Activated CD4-positive, alpha-beta T cell treated with anti-CD3 and anti-CD28 coated beads for 36 hours (primary cell): Measurements from ENCODE around the gene CHST10. TPM values are rescaled to one million over a fixed set of nuclear protein-coding genes. Genes with fewer than 3 reads are reported as not detected.

Experiments
- ATAC-seq: fragments of 200-7000 bp; cut with Tn5 transposase; one replicate; pipeline ENCODE4 v1.10.0; 2021; ENCODE audit warnings: mild to moderate bottlenecking, moderate library complexity
- CTCF ChIA-PET: fragments of 350-600 bp; sonication (Branson Sonifier 250); formaldehyde crosslinking; loops from one replicate; lab custom pipeline; 2021; ENCODE audit warnings: antibody characterized with exemption; lab: Charles Lee
- POLR2A ChIA-PET: fragments of 350-600 bp; sonication (Branson Sonifier 250); formaldehyde crosslinking; loops from one replicate; lab custom pipeline; 2021; ENCODE audit warnings: antibody characterized with exemption, inconsistent platforms; lab: Charles Lee
- DNase-seq: peaks from one replicate; pipeline ENCODE4 v3.0.0-alpha.2; 2020
- H3K27ac Mint-ChIP-seq: one replicate; pipeline ENCODE4 v1.8.0; 2021; ENCODE audit warnings: mixed read lengths
- H3K27me3 Mint-ChIP-seq: one replicate; pipeline ENCODE4 v1.8.0; 2021; ENCODE audit warnings: mixed read lengths
- H3K36me3 Mint-ChIP-seq: one replicate; pipeline ENCODE4 v1.8.0; 2021; ENCODE audit warnings: low read depth, mixed read lengths
- H3K4me1 Mint-ChIP-seq: one replicate; pipeline ENCODE4 v1.8.0; 2021; ENCODE audit warnings: mixed read lengths
- H3K4me3 Mint-ChIP-seq: one replicate; pipeline ENCODE4 v1.8.0; 2021; ENCODE audit warnings: mild to moderate bottlenecking, moderate library complexity, mixed read lengths
- H3K9me3 Mint-ChIP-seq: one replicate; pipeline ENCODE4 v1.8.0; 2021; ENCODE audit warnings: low read depth, mixed read lengths
- intact Hi-C, 2 experiments: fragments of 100-400 bp; cut with DNase I in 1 of 2; cut with micrococcal nuclease in 1 of 2; formaldehyde crosslinking; loops; one replicate each; pipeline versions ENCODE4 v1.14.2 to v1.15.1; 2022 to 2024; cut with DNase I, micrococcal nuclease
- total RNA-seq, 2 experiments: library from RNA; stranded (reverse); gene quantifications; one replicate each; pipeline ENCODE4 v1.2.3, GENCODE V29; 2021

The CHST10 gene
- total RNA-seq, 2 experiments from 2014 or later: 5.9 to 6.2 TPM

DNA sequence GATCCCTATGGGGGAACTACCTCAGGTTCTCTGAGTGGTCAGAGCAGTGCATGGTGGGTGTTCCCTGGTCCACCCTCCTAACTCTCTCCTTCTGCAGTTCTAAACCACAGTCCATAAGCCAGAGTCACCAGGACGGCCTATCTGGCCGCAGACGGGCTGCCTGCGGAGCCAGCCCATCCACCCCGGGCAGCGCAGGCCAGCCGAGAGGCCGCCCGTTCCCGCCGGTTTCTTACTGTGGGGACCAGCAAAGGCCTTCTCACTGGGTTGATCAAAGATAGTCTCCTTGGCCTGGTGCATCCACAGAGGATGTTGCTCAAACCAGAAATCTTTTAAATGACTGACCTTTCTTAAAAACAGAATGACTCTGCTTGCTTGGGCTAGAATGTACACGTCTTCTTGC is 9.6 kb upstream of the CHST10 start:
- ChIA-PET POLR2A (no interaction called here), CTCF (interaction anchor here (0.5 kb wide), 1 partner anchor 1547 kb away, joined by 3 read pairs; no protein-coding TSS in a partner anchor)
- DNase-seq (no peak), ATAC-seq (no peak)
- Mint-ChIP-seq H3K4me3 (no peak overlapping the region), H3K27me3 (peaks cover 5% of the 10 kb centered on the region), H3K36me3 (no peaks in the 10 kb centered on the region), H3K4me1 (peaks cover 6% of the 10 kb centered on the region), H3K27ac (no peak overlapping the region), H3K9me3 (peaks cover 5% of the 10 kb centered on the region)
- intact Hi-C loops: loop anchor here in 1 of 2 experiments (10.0 kb wide), 1 partner anchor 558 kb away; no protein-coding TSS in a partner anchor

DNA sequence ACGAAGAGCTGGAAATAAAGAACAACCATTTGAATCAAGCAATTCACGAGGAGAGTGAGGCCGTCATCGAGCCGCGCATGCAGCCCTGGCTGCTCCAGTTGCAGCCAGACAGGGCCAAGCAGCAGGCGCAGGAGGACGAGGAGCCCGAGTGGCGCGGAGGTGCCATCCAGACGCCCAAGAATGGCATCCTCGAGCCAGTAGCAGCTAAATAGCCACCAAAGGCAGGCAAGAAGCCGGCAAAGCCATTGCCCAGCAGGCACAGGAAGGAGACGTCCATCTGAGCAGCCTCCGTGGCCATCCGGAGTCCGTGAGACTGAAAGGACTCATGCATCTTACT is 8.9 kb upstream of the CHST10 start:
- Mint-ChIP-seq H3K4me1 (peaks cover 6% of the 10 kb centered on the region), H3K36me3 (no peaks in the 10 kb centered on the region), H3K27ac (no peak overlapping the region), H3K4me3 (no peak overlapping the region), H3K27me3 (peaks cover 5% of the 10 kb centered on the region), H3K9me3 (peaks cover 5% of the 10 kb centered on the region)
- no peak for ATAC-seq
- DNase-seq: no peak
- ChIA-PET CTCF (no interaction called here), POLR2A (no interaction called here)
- intact Hi-C loops: loop anchor here in 1 of 2 experiments (10.0 kb wide), 1 partner anchor 558 kb away; no protein-coding TSS in a partner anchor

- CTCF ChIA-PET: no interaction called here
- POLR2A ChIA-PET: no interaction called here
- ATAC-seq: no peak
- Mint-ChIP-seq H3K9me3 (peaks cover 5% of the 10 kb centered on the region), H3K4me3 (no peak overlapping the region), H3K4me1 (peaks cover 6% of the 10 kb centered on the region), H3K36me3 (no peaks in the 10 kb centered on the region), H3K27me3 (peaks cover 5% of the 10 kb centered on the region), H3K27ac (no peak overlapping the region)
- intact Hi-C loops: loop anchor here in 1 of 2 experiments (10.0 kb wide), 1 partner anchor 559 kb away; no protein-coding TSS in a partner anchor
- no peak for DNase-seq
These were observed 8.3 kb upstream of the CHST10 start for GRCh38 chr2:100425573-100426383.

DNA sequence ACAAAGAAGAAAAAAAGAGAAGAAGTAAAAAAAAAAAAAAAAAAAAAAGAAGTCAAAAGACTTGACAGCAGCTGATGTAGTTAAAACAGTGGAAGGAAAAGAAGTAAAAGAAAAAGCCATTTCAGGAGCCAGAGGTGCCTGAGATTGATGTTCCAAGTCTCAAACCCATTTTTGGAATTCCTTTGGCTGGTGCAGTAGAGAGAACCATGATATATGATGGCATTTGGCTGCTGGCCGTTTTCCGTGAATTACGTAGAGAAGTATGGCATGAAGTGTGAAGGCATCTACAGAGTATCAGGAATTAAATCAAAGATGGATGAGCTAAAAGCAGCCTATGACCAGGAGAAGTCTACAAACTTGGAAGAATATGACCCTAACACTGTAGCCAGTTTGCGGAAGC is 7.6 kb upstream of the CHST10 start:
- intact Hi-C loops: loop anchor here in 1 of 2 experiments (10.0 kb wide), 1 partner anchor 560 kb away; no protein-coding TSS in a partner anchor
- ChIA-PET CTCF (interaction anchor here (0.6 to 0.7 kb wide), 2 partner anchors 44 to 936 kb away, joined by 3 to 4 read pairs; no protein-coding TSS in a partner anchor), POLR2A (no interaction called here)
- Mint-ChIP-seq H3K27me3 (peaks cover 5% of the 10 kb centered on the region), H3K9me3 (no peaks in the 10 kb centered on the region), H3K36me3 (no peaks in the 10 kb centered on the region), H3K27ac (no peak overlapping the region), H3K4me1 (peaks cover 6% of the 10 kb centered on the region), H3K4me3 (no peak overlapping the region)
- ATAC-seq (no peak), DNase-seq (no peak)

- POLR2A ChIA-PET: no interaction called here
- H3K27ac Mint-ChIP-seq: no peak overlapping the region
- peaks cover 6% of the 10 kb centered on the region for H3K4me1 Mint-ChIP-seq
- CTCF ChIA-PET: interaction anchor here (0.6 to 0.7 kb wide), 2 partner anchors 44 to 937 kb away, joined by 3 to 4 read pairs; no protein-coding TSS in a partner anchor
- no peaks in the 10 kb centered on the region for H3K36me3 Mint-ChIP-seq
- intact Hi-C loops: loop anchor here in 1 of 2 experiments (10.0 kb wide), 1 partner anchor 560 kb away; no protein-coding TSS in a partner anchor
- peaks cover 4% of the 10 kb centered on the region for H3K27me3 Mint-ChIP-seq
- H3K4me3 Mint-ChIP-seq: no peak overlapping the region
- no peaks in the 10 kb centered on the region for H3K9me3 Mint-ChIP-seq
- ATAC-seq (no peak), DNase-seq (no peak)
These were observed 6.9 kb upstream of the CHST10 start for GRCh38 chr2:100424277-100424875.

DNA sequence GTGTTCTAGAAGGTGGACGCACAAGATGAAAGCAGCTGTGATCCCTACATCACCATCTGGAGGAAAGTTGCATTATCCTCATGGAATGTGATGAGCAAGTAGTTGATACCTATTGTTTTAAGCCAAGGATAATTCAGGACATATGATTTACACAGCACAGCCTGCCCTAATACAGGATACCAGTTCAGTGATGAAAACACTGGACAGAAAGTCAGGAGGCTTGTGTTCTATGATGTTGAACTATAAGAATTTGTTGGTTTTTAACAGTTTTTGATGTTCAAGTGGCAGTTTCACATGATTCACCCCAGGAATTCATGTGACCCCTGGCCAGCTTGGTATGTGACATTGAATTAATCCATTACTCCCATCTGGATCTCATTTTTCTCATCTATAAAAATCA is 6.2 kb upstream of the CHST10 start:
- H3K9me3 Mint-ChIP-seq: no peaks in the 10 kb centered on the region
- H3K36me3 Mint-ChIP-seq: no peaks in the 10 kb centered on the region
- intact Hi-C loops: loop anchor here in 1 of 2 experiments (10.0 kb wide), 1 partner anchor 561 kb away; no protein-coding TSS in a partner anchor
- H3K27ac Mint-ChIP-seq: no peak overlapping the region
- H3K4me1 Mint-ChIP-seq: peaks cover 6% of the 10 kb centered on the region
- no peak for DNase-seq
- ATAC-seq: no peak
- H3K27me3 Mint-ChIP-seq: peaks cover 2% of the 10 kb centered on the region
- CTCF ChIA-PET: no interaction called here
- no peak overlapping the region for H3K4me3 Mint-ChIP-seq
- POLR2A ChIA-PET: no interaction called here

- peaks cover 8% of the 10 kb centered on the region for H3K4me1 Mint-ChIP-seq
- POLR2A ChIA-PET: interaction anchor here (0.5 kb wide), 1 partner anchor 33 kb away, joined by 3 read pairs; no protein-coding TSS in a partner anchor
- no peak overlapping the region for H3K4me3 Mint-ChIP-seq
- H3K36me3 Mint-ChIP-seq: no peaks in the 10 kb centered on the region
- no peak for DNase-seq
- CTCF ChIA-PET: interaction anchor here (0.8 kb wide), 1 partner anchor 590 kb away, joined by 3 read pairs; no protein-coding TSS in a partner anchor
- H3K9me3 Mint-ChIP-seq: no peaks in the 10 kb centered on the region
- peaks cover 2% of the 10 kb centered on the region for H3K27me3 Mint-ChIP-seq
- no peak for ATAC-seq
- H3K27ac Mint-ChIP-seq: no peak overlapping the region
- intact Hi-C loops: loop anchor here in 1 of 2 experiments (10.0 kb wide), 1 partner anchor 562 kb away; no protein-coding TSS in a partner anchor
These were observed 5.0 kb upstream of the CHST10 start for GRCh38 chr2:100422320-100423055.

DNA sequence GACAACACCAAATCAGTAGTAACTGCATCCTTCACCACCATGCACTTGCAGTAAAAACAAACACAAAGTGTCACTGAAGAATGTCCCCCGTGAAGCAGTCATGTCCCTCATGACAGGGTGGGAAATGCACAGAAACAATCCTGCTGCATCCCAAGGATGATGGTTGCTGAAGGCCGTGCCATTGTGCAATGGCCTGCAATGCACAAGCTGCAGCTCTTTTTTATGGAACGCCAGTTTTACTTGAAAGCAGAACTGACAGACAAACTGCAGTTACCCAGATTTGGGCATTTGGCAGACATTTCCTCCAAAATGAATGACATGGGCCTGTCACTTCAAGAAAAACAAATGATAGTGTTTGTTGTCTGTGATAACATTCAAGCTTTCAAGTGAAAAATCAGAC is 2.4 kb upstream of the CHST10 start:
- CTCF ChIA-PET: interaction anchor here (0.7 kb wide), 1 partner anchor 304 kb away, joined by 3 read pairs; no protein-coding TSS in a partner anchor

GRCh38 chr2:100418406-100418962 is 1.0 kb upstream of the CHST10 start:
- Mint-ChIP-seq H3K4me1 (peaks cover 24% of the 10 kb centered on the region), H3K36me3 (peaks cover 2% of the 10 kb centered on the region), H3K27me3 (no peaks in the 10 kb centered on the region), H3K27ac (no peak overlapping the region), H3K4me3 (peak overlapping the region; percentile 49), H3K9me3 (no peaks in the 10 kb centered on the region)
- intact Hi-C loops: loop anchor here (5.0 kb wide), 2 partner anchors 144 to 164 kb away; partner anchors contain the start of gene PDCL3 (in 1 of the 2)
- POLR2A ChIA-PET: interaction anchor here (0.6 kb wide), 2 partner anchors 227 to 734 kb away, joined by 3 to 4 read pairs; no protein-coding TSS in a partner anchor
- ATAC-seq (no peak), DNase-seq (peak; percentile 41)
- CTCF ChIA-PET: interaction anchor here (1.6 kb wide), 1 partner anchor 37 kb away, joined by 3 read pairs; no protein-coding TSS in a partner anchor

More for the DNA sequence above, 2.4 kb upstream of the CHST10 start:
- DNase-seq (no peak), ATAC-seq (no peak)
- POLR2A ChIA-PET: interaction anchor here (0.6 kb wide), 1 partner anchor 160 kb away, joined by 3 read pairs; no protein-coding TSS in a partner anchor
- Mint-ChIP-seq H3K4me1 (peaks cover 24% of the 10 kb centered on the region), H3K9me3 (no peaks in the 10 kb centered on the region), H3K27ac (no peak overlapping the region), H3K36me3 (no peaks in the 10 kb centered on the region), H3K4me3 (no peak overlapping the region), H3K27me3 (peaks cover 2% of the 10 kb centered on the region)
- intact Hi-C loops: loop anchor here (5.0 to 10.0 kb wide), 3 partner anchors 142 to 565 kb away; partner anchors contain the start of gene PDCL3 (in 1 of the 2)

DNA sequence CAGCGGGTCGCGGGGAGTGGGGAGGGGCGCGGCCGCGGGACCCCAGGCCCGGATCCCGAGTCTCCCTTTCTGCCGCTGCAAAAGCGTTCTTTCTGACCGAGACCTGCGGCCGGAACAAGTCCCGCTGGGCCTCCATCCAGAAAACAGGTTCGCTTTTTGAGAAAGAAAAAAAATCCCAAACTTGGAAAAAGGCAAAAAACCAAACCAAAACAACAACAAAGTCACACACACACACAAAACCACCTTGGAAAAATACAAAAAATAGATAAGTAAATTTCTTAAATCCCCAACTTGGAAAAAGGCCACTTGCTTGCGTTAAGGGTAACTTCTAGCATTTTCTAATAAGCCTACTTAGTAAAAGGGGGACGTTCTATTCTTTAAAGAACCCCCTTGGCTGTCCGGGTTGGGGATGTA is 250 bp upstream of the CHST10 start:
- CTCF ChIA-PET: no interaction called here
- Mint-ChIP-seq H3K36me3 (peaks cover 2% of the 10 kb centered on the region), H3K4me3 (peak overlapping the region; percentile 73), H3K4me1 (peaks cover 24% of the 10 kb centered on the region), H3K27ac (peak overlapping the region; percentile 72), H3K27me3 (no peaks in the 10 kb centered on the region), H3K9me3 (no peaks in the 10 kb centered on the region)
- POLR2A ChIA-PET: interaction anchor here (0.9 kb wide), 1 partner anchor 144 kb away, joined by 3 read pairs; no protein-coding TSS in a partner anchor
- intact Hi-C loops: loop anchor here (1.0 to 5.0 kb wide), 3 partner anchors 145 to 165 kb away; partner anchors contain the start of gene PDCL3 (in 2 of the 2)
- DNase-seq: no peak
- no peak for ATAC-seq
